Skin epidermis (tissue), 12 donors: Measurements from ENCODE around the gene PERM1.
"Not testable (repeated sequence)": the region's sequence is repeated elsewhere in the genome, so short reads cannot be mapped to it uniquely, and the experiment has no call there.

Experiments
- H3K27ac ChIP-seq, 21 experiments: fragments of 200-600 bp; sonication (generic) in 11 of 21; one replicate each; pipeline ENCODE4 v1.5.0; 2020; ENCODE audit warnings: mild to moderate bottlenecking in 3 of 21, inconsistent platforms in 2 of 21, moderate library complexity in 2 of 21
- H3K4me3 ChIP-seq, 7 experiments: fragments of 200-600 bp; sonication (generic) in 2 of 7; one replicate each; pipeline ENCODE4 v1.5.0; 2020; ENCODE audit warnings: inconsistent platforms in 2 of 7, mild to moderate bottlenecking in 2 of 7, moderate library complexity in 1 of 7

Gene PERM1

DNA sequence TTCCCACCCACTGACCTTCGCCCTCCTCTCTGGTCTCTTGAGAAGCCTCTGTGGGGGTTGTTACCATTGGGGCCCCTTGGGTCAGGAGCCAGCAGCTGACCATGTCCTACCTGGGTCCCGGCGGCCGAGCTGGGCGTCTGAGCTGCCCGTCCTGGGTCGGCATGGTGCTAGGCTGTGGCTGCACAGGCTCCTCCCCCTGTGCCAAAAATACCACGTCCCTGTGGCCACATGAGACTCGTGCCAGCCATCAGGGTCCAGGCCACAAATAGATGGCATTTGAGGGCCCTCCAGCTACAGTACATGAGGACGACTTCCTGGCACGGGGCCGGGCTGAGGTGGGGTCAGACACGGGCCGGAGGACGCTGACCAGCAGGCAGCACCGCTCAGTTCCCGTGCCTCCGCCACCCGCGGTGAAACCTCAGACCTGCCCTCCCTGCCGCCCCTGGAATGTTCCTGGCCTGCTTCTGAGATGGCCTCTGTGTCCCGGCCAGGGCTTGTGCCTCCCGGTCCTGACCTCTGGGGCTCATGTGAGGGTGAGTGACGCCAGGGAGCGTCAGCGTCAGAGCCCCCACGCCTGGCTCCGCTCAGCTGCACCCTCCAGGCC lies at the start of gene PERM1:
Gene PERM1 (minus strand): TSS at position 139 of the 604 bp plus-strand sequence. CDS start 1,064 bp downstream, outside the sequence.
- Histone ChIP-seq H3K4me3 (no peak within 1 kb of the TSS), H3K27ac (no peak within 1 kb of the TSS)

DNA sequence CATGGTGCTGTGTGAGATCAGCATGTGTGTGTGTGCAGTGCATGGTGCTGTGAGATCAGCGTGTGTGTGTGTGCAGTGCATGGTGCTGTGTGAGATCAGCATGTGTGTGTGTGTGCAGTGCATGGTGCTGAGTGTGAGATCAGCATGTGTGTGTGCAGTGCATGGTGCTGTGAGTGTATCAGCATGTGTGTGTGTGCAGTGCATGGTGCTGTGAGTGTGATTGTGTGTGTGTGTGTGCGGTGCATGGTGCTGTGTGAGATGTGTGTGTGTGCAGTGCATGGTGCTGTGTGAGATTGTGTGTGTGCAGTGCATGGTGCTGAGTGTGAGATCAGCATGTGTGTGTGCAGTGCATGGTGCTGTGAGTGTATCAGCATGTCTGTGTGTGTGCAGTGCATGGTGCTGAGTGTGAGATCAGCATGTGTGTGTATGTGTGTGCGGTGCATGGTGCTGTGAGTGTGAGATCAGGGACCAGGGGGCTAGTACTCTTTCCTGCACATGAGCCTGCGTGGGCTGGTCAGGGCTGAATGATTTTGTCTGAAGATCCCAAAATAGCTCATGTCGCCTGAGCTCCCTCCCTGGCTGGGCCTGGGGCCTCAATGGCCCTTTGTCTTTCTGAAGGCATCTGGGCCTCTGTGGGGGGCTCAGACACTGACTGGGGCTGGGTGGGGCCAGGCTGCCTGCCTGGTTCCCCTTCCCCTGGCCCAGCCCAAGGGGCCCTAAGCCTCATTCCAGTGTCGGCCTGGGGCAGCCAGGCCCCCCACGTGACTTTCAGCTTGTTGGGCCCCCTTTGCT lies 49.2 kb upstream of the PERM1 start:
- H3K4me3 ChIP-seq, H3K27ac ChIP-seq: not testable (repeated sequence)

DNA sequence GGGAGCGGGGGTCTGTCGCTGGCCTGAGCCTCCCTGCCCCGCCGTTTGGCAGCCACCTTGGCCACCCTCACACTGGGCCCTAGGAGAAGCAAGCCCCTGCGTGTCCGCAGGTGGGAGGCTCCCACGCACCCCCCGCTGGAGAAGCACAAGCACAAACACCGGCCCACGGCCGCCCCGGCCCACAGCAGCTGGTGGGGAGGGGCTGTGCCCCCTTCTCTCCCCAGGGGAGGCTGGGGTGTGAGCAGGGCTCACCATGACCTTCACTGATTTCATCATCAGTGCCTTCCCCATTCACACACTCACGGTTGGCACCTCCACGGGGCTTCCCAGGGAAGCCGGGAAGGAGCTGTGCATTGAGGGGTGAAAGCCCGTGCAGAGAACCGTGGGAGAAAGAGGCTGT lies 45.9 kb upstream of the PERM1 start:
- no peak overlapping the region for H3K27ac ChIP-seq
- H3K4me3 ChIP-seq = no peak overlapping the region

GRCh38 chr1:1026599-1027413 lies 44.9 kb upstream of the PERM1 start:
- H3K4me3 ChIP-seq = no peak overlapping the region
- no peak overlapping the region for H3K27ac ChIP-seq

GRCh38 chr1:1025730-1026129 lies 43.8 kb upstream of the PERM1 start:
- peak overlapping the region in 7 of 21 experiments; percentile 34 to 83 (median 59) for H3K27ac ChIP-seq
- peak overlapping the region in 1 of 7 experiments; percentile 28 for H3K4me3 ChIP-seq

- Histone ChIP-seq H3K27ac (peak overlapping the region in 12 of 21 experiments; percentile 10 to 83 (median 62)), H3K4me3 (peak overlapping the region in 2 of 7 experiments; percentile 8 to 28)
Observed at GRCh38 chr1:1024771-1025699, 43.1 kb upstream of the PERM1 start.

GRCh38 chr1:1024149-1024770 lies 42.4 kb upstream of the PERM1 start:
- peak overlapping the region in 2 of 21 experiments; percentile 59 to 69 for H3K27ac ChIP-seq
- H3K4me3 ChIP-seq = no peak overlapping the region

GRCh38 chr1:1023700-1024099 lies 41.8 kb upstream of the PERM1 start:
- no peak overlapping the region for H3K27ac ChIP-seq

GRCh38 chr1:1022302-1023009 lies 40.6 kb upstream of the PERM1 start:
- Histone ChIP-seq H3K4me3 (no peak overlapping the region), H3K27ac (no peak overlapping the region)

More at GRCh38 chr1:1023700-1024099, 41.8 kb upstream of the PERM1 start:
- H3K4me3 ChIP-seq = no peak overlapping the region

- peak overlapping the region in 3 of 21 experiments; percentile 7 to 87 (median 84) for H3K27ac ChIP-seq
- peak overlapping the region in 2 of 7 experiments; percentile 72 to 79 for H3K4me3 ChIP-seq
Observed at GRCh38 chr1:1021920-1022259, 40.0 kb upstream of the PERM1 start.

DNA sequence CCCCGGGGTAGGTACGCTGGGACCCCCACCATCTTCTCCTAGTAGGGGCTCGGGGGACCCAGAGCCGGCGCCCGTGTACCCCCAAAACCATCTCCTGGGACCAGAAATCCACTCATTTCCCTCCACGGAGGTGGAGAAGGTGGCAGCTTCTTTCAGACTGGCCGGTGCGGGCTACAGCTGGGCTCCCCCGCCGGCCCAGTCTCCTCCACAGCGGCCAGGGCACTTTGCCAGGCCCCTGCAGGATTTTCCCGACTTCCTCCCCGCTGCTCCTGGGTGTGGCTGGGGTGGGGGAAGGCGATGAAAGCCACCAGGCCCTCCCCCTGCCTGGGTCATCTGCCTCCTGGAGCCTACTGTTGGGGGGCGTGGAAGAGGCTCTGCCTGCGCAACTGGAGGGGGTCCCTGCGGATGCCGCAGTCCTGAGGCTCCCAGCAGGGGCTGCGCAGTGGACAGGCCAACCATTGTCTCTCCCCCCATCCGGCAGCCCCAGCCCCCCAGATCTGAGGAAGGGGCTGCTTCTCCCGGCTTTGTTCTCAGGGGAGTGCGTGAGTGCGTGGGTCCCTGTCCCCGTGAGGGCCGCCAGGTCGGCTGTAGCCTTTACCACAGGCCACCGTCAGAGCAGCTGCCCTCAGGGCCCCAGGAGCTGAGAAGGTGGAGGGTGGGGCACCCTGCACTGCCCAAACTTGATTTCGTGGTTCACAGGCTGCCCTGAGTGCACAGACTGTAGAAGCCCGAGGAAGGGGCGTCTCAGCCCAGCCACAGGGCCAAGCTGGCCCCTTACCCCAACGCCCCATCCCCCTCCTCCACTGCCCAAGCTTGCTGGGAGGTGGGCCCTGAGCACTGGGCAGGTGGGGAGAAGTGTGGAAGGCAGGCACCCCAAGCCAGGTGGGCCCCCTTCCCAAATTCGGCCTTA lies 39.4 kb upstream of the PERM1 start:
- peak overlapping the region in 14 of 21 experiments; percentile 3 to 95 (median 81) for H3K27ac ChIP-seq
- peak overlapping the region; percentile 52 to 82 (median 77) for H3K4me3 ChIP-seq

DNA sequence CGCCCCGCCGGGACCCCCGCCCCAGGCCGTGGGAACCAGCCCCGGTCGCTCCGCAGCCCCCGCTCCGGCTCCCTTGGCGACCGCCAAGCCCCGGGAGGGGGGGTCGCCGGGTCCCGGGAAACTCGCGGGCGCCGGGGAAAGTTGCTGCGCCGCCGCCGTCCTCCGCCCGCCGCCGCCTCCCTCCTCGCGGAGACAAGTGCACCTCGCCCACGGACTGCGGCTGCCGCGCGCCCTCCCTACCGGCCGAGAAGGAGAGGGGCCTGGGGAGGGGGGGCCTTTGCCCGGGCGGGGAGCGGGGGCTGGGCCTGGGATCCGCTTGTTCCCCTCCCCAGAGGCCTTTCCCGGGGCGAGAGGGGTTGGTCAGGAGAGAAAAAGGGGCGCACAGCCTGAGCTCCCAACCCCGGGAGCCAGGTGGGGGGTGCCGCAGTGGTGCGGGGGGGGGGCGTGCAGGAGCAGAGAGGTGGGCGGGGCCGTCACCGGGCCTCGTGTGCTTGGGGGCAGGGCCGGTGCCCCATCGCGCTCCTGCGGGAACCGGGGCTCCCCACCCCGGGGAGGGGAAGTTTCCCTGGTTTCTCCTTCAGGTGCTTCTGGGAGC lies 38.6 kb upstream of the PERM1 start:
- Histone ChIP-seq H3K4me3 (peak overlapping the region; percentile 52 to 82 (median 77)), H3K27ac (peak overlapping the region; percentile 17 to 95 (median 79))

- peak within 1 kb of the TSS; percentile 52 to 82 (median 77) for H3K4me3 ChIP-seq
- peak within 1 kb of the TSS; percentile 38 to 95 (median 83) for H3K27ac ChIP-seq
Observed at GRCh38 chr1:1020000-1020404, 38.1 kb upstream of the PERM1 start, which contains the start of gene AGRN. Gene AGRN (plus strand): TSS chr1:1020120. CDS start chr1:1020173, 53 bp downstream.

DNA sequence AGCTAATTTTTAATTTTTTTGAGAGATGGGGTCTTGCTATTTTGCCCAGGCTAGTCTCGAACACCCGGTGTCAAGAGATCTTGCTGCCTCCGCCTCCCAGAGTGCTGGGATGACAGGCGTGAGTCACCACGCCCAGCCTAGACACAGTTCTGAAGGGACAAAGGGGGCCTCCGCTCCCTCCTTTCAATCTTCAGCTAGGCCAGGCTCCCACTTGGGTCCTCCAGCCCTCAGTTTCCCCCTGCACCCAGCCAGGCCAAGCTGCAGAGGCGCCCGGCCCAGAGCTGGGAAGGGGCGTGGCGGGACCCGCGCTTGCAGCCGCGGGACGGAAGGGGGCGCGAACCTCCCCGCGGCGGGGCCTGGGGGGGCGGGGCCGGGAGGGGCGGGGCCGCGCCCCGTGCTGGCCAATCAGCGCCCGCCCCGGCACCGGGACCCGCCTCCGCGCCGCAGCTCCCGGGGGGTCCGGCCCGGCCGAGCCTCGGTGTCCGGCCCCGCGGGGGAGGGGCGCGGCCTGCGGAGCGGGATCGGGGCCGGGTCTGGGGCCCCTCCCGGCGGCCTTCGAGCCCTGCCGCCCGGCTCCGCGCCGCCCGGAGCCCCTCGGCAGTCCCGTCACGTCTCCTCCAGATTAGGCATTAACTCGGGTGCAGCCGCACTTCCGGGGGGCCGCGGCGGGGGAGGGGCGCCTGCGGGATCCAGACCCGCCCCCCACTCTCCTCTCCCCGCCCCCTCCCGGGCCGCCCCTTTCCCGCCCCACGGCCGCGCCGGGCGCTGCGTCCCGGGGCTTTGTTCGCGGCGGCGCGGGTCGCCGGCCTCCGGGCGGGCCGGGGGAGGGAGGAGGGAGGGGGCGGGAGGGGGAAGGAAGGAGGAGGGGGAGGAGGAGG lies 37.5 kb upstream of the PERM1 start:
- Histone ChIP-seq H3K27ac (peak overlapping the region; percentile 38 to 95 (median 83)), H3K4me3 (peak overlapping the region; percentile 52 to 82 (median 77))

- not testable (repeated sequence) for H3K27ac ChIP-seq
Observed at GRCh38 chr1:1018321-1018685, 36.4 kb upstream of the PERM1 start.

More at GRCh38 chr1:1018321-1018685, 36.4 kb upstream of the PERM1 start:
- H3K4me3 ChIP-seq = not testable (repeated sequence)
